Esophagus squamous epithelium (tissue), 5 donors: ENCODE measurements around the gene CTH. TPM values are rescaled to one million over a fixed set of nuclear protein-coding genes. Genes with fewer than 3 reads are reported as not detected.

Experiments used
- DNase-seq: peaks from one replicate; lab custom pipeline; 2025; lab: John Stamatoyannopoulos, UW
- H3K27ac ChIP-seq, 4 donors: fragments of 200-600 bp; sonication (generic); one replicate each; pipeline ENCODE4 v1.5.1; 2016 to 2019; ENCODE audit warnings: mild to moderate bottlenecking in 1 of 4
- H3K27me3 ChIP-seq, 4 donors: fragments of 200-600 bp; sonication (generic); 1 replicate in 3 of 4; 2 replicates in 1 of 4; pipeline versions ENCODE4 v1.5.1 to v1.6.0; 2017 to 2021; ENCODE audit warnings: antibody characterized with exemption in 1 of 4
- H3K36me3 ChIP-seq, 3 donors: fragments of 200-600 bp; sonication (generic); one replicate each; pipeline ENCODE4 v1.5.1; 2016 to 2019
- H3K4me1 ChIP-seq, 3 donors: fragments of 200-600 bp; sonication (generic); one replicate each; pipeline ENCODE4 v1.5.1; 2017 to 2019
- H3K4me3 ChIP-seq, 4 donors: fragments of 200-600 bp; sonication (generic); 1 replicate in 3 of 4; 2 replicates in 1 of 4; pipeline ENCODE4 v1.5.1; 2016 to 2019; ENCODE audit warnings: mild to moderate bottlenecking in 2 of 4, moderate library complexity in 1 of 4
- H3K9me3 ChIP-seq, 3 donors: fragments of 200-600 bp; sonication (generic); one replicate each; pipeline ENCODE4 v1.5.1; 2016 to 2019
- POLR2A ChIP-seq, 4 donors: fragments of 450-650 bp; IDR thresholded peaks; one replicate each; pipeline ENCODE4 v1.6.1; 2017; ENCODE audit warnings: antibody characterized with exemption in 4 of 4, mild to moderate bottlenecking in 4 of 4, moderate library complexity in 3 of 4
- WGBS, 2 donors: methylation state at CpG; one replicate each; pipeline ENCODE4 v1.1.5; 2018; 5-methylcytosine and 5-hydroxymethylcytosine counted together
- intact Hi-C: fragments of 100-400 bp; cut with DNase I; formaldehyde crosslinking; loops from one replicate; pipeline ENCODE4 v1.15.0; 2022
- total RNA-seq, 4 donors: library from RNA; depleted of rRNA; stranded (reverse); fragments of >200 nt; gene quantifications; one replicate each; pipeline ENCODE4 v1.1.0, GENCODE V29; 2016
- TF ChIP-seq, protein P1 (sequence below), 6 experiments: fragments of 450-650 bp in 4 of 6; fragments of 200-600 bp in 2 of 6; sonication (generic) in 2 of 6; IDR thresholded peaks; one replicate each; pipeline ENCODE4 v1.5.1; 2016 to 2019; ENCODE audit warnings: antibody characterized with exemption in 6 of 6, mild to moderate bottlenecking in 4 of 6, moderate library complexity in 4 of 6
- donor health status: DM: yes; HTN: yes; CAD: no.

Gene CTH
- total RNA-seq, 4 donors from 2014 or later, result 0.41 to 3.2 (median 1.1) TPM

DNA sequence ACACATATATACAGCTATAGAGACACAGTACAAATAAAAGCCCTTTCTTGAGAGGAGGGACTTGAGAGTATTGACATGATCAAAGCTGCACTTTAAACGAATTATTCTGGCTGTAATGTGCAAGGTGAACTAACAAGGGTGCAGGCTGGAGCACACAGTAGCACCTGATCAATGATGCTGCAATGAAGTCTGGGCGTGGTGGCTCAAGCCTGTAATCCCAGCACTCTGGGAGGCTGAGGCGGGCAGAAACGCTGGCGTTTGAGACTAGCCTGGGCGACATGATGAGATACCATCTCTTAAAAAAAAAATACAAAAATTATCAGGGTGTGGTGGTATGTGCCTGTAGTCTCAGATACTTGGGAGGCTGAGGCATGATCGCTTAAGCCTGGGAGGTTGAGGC lies 14.1 kb upstream of the CTH start:
- no peak overlapping the region for H3K27ac ChIP-seq
- 71 to 75% methylated on average over 7 of the region's 7 CpGs for WGBS, 2 donors
- no peaks in the 10 kb centered on the region for H3K4me1 ChIP-seq
- no peaks in the 10 kb centered on the region for H3K27me3 ChIP-seq
- no peaks in the 10 kb centered on the region for H3K36me3 ChIP-seq
- TF ChIP-seq, protein P1, sequence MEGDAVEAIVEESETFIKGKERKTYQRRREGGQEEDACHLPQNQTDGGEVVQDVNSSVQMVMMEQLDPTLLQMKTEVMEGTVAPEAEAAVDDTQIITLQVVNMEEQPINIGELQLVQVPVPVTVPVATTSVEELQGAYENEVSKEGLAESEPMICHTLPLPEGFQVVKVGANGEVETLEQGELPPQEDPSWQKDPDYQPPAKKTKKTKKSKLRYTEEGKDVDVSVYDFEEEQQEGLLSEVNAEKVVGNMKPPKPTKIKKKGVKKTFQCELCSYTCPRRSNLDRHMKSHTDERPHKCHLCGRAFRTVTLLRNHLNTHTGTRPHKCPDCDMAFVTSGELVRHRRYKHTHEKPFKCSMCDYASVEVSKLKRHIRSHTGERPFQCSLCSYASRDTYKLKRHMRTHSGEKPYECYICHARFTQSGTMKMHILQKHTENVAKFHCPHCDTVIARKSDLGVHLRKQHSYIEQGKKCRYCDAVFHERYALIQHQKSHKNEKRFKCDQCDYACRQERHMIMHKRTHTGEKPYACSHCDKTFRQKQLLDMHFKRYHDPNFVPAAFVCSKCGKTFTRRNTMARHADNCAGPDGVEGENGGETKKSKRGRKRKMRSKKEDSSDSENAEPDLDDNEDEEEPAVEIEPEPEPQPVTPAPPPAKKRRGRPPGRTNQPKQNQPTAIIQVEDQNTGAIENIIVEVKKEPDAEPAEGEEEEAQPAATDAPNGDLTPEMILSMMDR (IDR thresholded peaks at IDR 0.05), result no peak
- TF ChIP-seq POLR2A (IDR thresholded peaks at IDR 0.05), result no peak
- DNase-seq, result no peak
- no peaks in the 10 kb centered on the region for H3K9me3 ChIP-seq
- no peak overlapping the region for H3K4me3 ChIP-seq
- intact Hi-C loops, result no loop called here

DNA sequence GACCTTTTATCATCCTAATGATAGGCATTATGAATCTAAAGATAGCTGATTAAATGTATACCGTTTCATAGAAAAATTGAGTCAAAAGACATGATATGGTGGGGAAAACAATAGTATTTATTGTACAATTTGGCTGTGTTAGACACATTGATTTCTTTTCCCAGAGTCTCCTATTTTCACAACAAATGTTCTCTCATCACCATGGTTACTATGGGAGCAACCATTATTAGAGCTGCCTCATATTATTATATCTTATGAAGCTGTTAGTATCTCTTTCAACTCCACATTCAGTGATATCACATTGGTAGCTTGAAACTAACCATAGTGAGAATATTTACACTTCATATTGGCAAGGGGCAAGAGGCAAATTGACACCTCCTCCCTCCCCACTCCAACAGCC lies 10.7 kb upstream of the CTH start:
- DNase-seq, result no peak
- no peak for TF ChIP-seq POLR2A (IDR thresholded peaks at IDR 0.05)
- TF ChIP-seq, protein P1 (IDR thresholded peaks at IDR 0.05), result no peak
- 85 to 88% methylated on average over 1 of the region's 1 CpG for WGBS, 2 donors
- Histone ChIP-seq H3K27ac (no peak overlapping the region), H3K27me3 (no peaks in the 10 kb centered on the region), H3K4me3 (no peak overlapping the region), H3K9me3 (no peaks in the 10 kb centered on the region), H3K36me3 (no peaks in the 10 kb centered on the region), H3K4me1 (no peaks in the 10 kb centered on the region)
- intact Hi-C loops, result no loop called here

DNA sequence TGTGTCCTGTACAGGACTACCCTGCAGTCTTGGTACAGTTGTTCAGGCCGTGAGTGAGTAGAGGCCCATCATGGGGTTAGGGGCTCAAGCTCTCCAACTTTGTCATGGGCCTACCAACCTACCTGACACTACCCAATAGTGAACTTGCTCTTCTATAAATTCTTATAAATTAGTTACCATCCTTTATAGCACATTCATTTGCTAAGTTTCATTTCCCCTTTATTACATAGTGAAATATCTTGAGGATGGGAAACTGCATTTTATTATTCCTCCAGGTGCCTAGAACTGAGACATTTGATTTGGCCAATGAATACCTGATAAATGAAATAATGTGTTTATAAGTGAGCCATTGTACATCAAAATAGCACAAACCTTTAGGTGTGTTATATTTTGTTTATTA lies 9.1 kb upstream of the CTH start:
- H3K27ac ChIP-seq, result no peak overlapping the region
- no peaks in the 10 kb centered on the region for H3K9me3 ChIP-seq
- 80 to 93% methylated on average over 1 of the region's 1 CpG for WGBS, 2 donors
- TF ChIP-seq, protein P1 (IDR thresholded peaks at IDR 0.05), result no peak
- no peak for TF ChIP-seq POLR2A (IDR thresholded peaks at IDR 0.05)
- no peaks in the 10 kb centered on the region for H3K4me1 ChIP-seq
- intact Hi-C loops, result no loop called here
- H3K4me3 ChIP-seq, result no peak overlapping the region
- no peaks in the 10 kb centered on the region for H3K36me3 ChIP-seq
- H3K27me3 ChIP-seq, result no peaks in the 10 kb centered on the region
- DNase-seq, result no peak

DNA sequence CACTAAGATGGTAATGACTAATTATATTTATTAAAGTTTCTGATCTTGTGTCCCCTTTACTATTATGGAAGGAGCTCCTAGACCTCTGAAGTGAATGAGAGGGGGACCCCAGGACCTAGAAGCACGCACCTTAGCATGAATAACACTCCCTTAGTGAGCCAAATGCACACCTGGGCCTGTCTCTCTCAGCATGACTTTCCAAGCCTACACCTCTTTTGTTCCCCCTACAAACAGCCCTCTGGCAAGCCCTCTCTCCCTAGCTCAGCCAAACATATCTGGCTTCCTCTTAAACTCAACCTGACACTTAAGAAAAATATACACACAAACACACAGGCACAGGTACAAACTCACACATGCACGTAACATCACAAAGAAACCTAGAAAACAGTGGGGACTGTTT lies 7.3 kb upstream of the CTH start:
- WGBS, 2 donors, result 60 to 89% methylated on average over 2 of the region's 2 CpGs
- Histone ChIP-seq H3K27ac (no peak overlapping the region), H3K4me3 (no peak overlapping the region), H3K4me1 (no peaks in the 10 kb centered on the region), H3K27me3 (no peaks in the 10 kb centered on the region), H3K9me3 (no peaks in the 10 kb centered on the region), H3K36me3 (no peaks in the 10 kb centered on the region)
- no peak for DNase-seq
- intact Hi-C loops, result no loop called here
- TF ChIP-seq, protein P1 (IDR thresholded peaks at IDR 0.05), result no peak
- no peak for TF ChIP-seq POLR2A (IDR thresholded peaks at IDR 0.05)

DNA sequence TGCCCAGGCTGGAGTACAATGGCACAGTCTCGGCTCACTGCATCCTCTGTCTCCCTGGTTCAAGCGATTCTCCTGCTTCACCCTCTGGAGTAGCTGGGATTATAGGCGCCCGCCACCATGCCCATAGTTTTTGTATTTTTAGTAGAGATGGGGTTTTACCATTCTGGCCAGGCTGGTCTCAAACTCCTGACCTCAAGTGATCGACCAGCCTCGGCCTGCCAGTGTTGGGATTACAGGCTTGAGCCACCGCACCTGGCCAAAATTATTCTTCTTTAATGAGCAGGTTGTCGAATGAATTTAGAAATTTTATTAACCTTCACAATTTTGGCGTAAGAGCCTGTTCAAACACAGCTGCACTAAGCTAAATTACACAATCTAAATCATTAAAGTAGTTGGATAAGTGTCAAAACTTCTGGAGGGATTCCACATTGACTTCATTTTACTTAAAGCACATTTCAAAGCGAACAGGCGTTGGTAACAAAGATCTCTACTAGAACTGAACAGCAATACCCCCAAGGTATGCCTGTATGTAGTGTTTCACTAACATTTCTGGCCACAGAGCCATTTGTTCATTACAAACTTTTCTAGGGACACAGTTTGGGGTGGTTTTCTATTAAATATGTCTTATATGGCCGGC lies 5.2 kb upstream of the CTH start:
- no peak for DNase-seq
- Histone ChIP-seq H3K36me3 (no peaks in the 10 kb centered on the region), H3K9me3 (no peaks in the 10 kb centered on the region), H3K27me3 (no peaks in the 10 kb centered on the region), H3K4me1 (peaks cover 0 to 7% (median 6%) of the 10 kb centered on the region in 3 donors), H3K4me3 (no peak overlapping the region), H3K27ac (no peak overlapping the region)
- TF ChIP-seq POLR2A (IDR thresholded peaks at IDR 0.05), result no peak
- TF ChIP-seq, protein P1 (IDR thresholded peaks at IDR 0.05), result no peak
- 39 to 57% methylated on average over 10 to 12 of the region's 12 CpGs for WGBS, 2 donors
- intact Hi-C loops, result no loop called here
